Measurements from ENCODE around the gene AP1AR.
"Not testable (repeated sequence)": the region's sequence is repeated elsewhere in the genome, so short reads cannot be mapped to it uniquely, and the experiment has no call there.

Gene AP1AR

DNA sequence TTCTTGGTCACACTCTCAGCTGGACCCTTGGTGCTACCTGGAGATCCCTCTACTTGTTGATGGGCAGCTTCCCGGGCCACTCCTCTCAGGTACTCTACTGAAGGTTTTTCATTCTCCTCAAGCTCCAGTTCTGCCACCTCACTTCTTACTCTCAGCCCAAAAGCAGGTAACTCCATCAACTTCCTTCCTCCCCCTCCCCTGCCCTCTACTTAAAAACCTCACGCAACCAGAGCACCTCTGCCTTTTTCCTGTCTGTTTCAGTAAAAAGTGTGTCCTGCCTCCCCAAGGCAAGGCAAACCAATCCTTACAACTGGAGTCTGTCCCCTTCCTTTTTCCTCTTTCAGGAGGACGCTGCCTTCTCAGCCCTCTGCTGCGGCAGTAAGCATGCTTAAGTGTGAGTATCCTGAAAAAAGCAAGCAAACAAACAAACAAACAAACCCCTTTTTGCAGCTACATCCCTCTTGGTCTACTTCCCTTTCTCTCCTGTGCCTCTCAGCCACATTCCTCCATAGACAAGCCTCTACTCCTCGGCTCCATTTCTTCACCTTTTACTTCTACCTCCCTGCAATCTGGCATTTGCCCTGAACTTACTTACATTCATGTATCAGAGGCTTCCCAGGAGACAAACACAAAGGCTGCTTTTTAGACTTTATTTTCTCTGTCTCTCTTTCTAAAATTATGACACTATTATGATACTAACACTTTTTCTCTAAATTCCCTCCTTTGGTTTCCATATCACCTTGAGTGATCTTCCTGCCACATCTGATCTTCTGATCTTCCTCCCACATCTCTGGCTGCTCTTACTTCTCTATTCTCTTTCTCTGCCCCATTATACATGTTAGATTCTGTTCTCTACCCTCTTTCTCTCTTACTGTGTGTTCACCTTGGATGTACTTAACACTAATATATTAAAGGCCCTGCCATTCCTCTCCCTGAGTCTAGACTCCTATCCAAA lies 71.0 kb downstream of the AP1AR start:
- no peaks in the 10 kb centered on the region for H3K4me1 ChIP-seq (ENCODE audit: control insufficient read depth in 1 of 2, insufficient read depth in 2 of 2, low read length in 2 of 2)
- no peaks in the 10 kb centered on the region for H3K27me3 ChIP-seq (ENCODE audit: insufficient read depth, low read length)
- H2BK120ac ChIP-seq (ENCODE audit: insufficient read depth, low read length, poor library complexity) = no peak overlapping the region
- H4K91ac ChIP-seq (ENCODE audit: low read depth, low read length) = no peak overlapping the region
- no peaks in the 10 kb centered on the region for H3K79me1 ChIP-seq (ENCODE audit: low read length)
- no peak overlapping the region for H3K4me2 ChIP-seq (ENCODE audit: low read length)
- no peak overlapping the region for H3K23ac ChIP-seq (ENCODE audit: low read length)
- H2BK5ac ChIP-seq (ENCODE audit: low read depth, low read length, poor library complexity) = no peak overlapping the region
- no peak overlapping the region for H3K9ac ChIP-seq (ENCODE audit: low read length)
- H4K8ac ChIP-seq (ENCODE audit: low read depth, low read length) = no peak overlapping the region
- H3K79me2 ChIP-seq (ENCODE audit: control insufficient read depth, insufficient read depth, low read length, poor library complexity) = no peaks in the 10 kb centered on the region
- no CpG with 5 or more reads among the region's 5 CpGs for WGBS (ENCODE audit: extremely low coverage, insufficient coverage, insufficient read length)
- no peak overlapping the region for H4K12ac ChIP-seq (ENCODE audit: low read depth, low read length)
- no peak overlapping the region for H3K4me3 ChIP-seq (ENCODE audit: low read depth, low read length)
- no peak overlapping the region for H2AK5ac ChIP-seq (ENCODE audit: low read length)
- no peaks in the 10 kb centered on the region for H3K36me3 ChIP-seq (ENCODE audit: control insufficient read depth in 1 of 2, insufficient read depth in 2 of 2, low read length in 2 of 2)
- H3K14ac ChIP-seq (ENCODE audit: low read length) = no peak overlapping the region
- H3K4ac ChIP-seq (ENCODE audit: low read depth, low read length) = no peak overlapping the region
- no peak overlapping the region for H3K27ac ChIP-seq (ENCODE audit: low read depth, low read length)
- no peak overlapping the region for H2BK12ac ChIP-seq (ENCODE audit: low read length)
- no peak for DNase-seq
- H2AFZ ChIP-seq (ENCODE audit: insufficient read depth, low read length, poor library complexity) = no peak overlapping the region
- no peak overlapping the region for H3K18ac ChIP-seq (ENCODE audit: low read length)
- no peaks in the 10 kb centered on the region for H3K9me3 ChIP-seq (ENCODE audit: insufficient read depth, low read depth, low read length)

DNA sequence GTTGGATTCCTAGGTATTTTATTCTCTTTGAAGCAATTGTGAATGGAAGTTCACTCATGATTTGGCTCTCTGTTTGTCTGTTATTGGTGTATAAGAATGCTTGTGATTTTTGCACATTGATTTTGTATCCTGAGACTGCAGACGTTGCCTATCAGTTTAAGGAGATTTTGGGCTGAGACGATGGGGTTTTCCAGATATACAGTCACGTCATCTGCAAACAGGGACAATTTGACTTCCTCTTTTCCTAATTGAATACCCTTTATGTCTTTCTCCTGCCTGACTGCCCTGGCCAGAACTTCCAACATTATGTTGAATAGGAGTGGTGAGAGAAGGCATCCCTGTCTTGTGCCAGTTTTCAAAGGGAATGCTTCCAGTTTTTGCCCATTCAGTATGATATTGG lies 73.9 kb downstream of the AP1AR start:
- not testable (repeated sequence) for H3K4me1 ChIP-seq (ENCODE audit: control insufficient read depth in 1 of 2, insufficient read depth in 2 of 2, low read length in 2 of 2); H3K79me2 ChIP-seq (ENCODE audit: control insufficient read depth, insufficient read depth, low read length, poor library complexity); H3K4ac ChIP-seq (ENCODE audit: low read depth, low read length); H3K4me2 ChIP-seq (ENCODE audit: low read length); H3K4me3 ChIP-seq (ENCODE audit: low read depth, low read length); H2BK120ac ChIP-seq (ENCODE audit: insufficient read depth, low read length, poor library complexity); H3K27ac ChIP-seq (ENCODE audit: low read depth, low read length); H3K18ac ChIP-seq (ENCODE audit: low read length); H2BK5ac ChIP-seq (ENCODE audit: low read depth, low read length, poor library complexity); H3K23ac ChIP-seq (ENCODE audit: low read length); H2AK5ac ChIP-seq (ENCODE audit: low read length); H2AFZ ChIP-seq (ENCODE audit: insufficient read depth, low read length, poor library complexity); H4K8ac ChIP-seq (ENCODE audit: low read depth, low read length); H3K27me3 ChIP-seq (ENCODE audit: insufficient read depth, low read length); H3K9ac ChIP-seq (ENCODE audit: low read length); H3K36me3 ChIP-seq (ENCODE audit: control insufficient read depth in 1 of 2, insufficient read depth in 2 of 2, low read length in 2 of 2); H3K79me1 ChIP-seq (ENCODE audit: low read length); H3K9me3 ChIP-seq (ENCODE audit: insufficient read depth, low read depth, low read length); H4K12ac ChIP-seq (ENCODE audit: low read depth, low read length); H4K91ac ChIP-seq (ENCODE audit: low read depth, low read length); H3K14ac ChIP-seq (ENCODE audit: low read length); DNase-seq; H2BK12ac ChIP-seq (ENCODE audit: low read length)
- no CpG with 5 or more reads among the region's 3 CpGs for WGBS (ENCODE audit: extremely low coverage, insufficient coverage, insufficient read length)

DNA sequence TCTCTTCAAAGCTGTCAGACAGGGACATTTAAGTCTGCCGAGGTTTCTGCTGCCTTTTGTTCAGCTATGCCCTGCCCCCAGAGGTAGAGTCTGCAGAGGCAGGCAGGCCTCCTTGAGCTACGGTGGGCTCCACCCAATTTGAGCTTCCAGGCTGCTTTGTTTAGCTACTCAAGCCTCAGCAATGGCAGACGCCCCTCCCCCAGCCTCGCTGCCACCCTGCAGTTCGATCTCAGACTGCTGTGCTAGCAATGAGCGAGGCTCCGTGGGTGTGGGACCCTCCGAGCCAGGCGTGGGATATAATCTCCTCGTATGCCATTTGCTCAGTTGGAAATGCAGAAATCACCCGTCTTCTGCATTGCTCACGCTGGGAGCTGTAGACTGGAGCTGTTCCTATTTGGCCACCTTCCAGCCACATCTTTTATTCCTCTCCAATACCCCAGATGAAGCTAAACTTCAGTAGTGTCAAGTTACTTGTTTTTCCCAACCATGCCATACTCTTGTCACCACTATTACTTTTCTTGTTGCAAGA lies 77.7 kb downstream of the AP1AR start:
- not testable (repeated sequence) for H2BK5ac ChIP-seq (ENCODE audit: low read depth, low read length, poor library complexity); H3K14ac ChIP-seq (ENCODE audit: low read length); DNase-seq; H3K9me3 ChIP-seq (ENCODE audit: insufficient read depth, low read depth, low read length); H3K27ac ChIP-seq (ENCODE audit: low read depth, low read length); H3K4me2 ChIP-seq (ENCODE audit: low read length); H3K79me1 ChIP-seq (ENCODE audit: low read length); H3K4me3 ChIP-seq (ENCODE audit: low read depth, low read length); H3K27me3 ChIP-seq (ENCODE audit: insufficient read depth, low read length); H3K18ac ChIP-seq (ENCODE audit: low read length); H4K91ac ChIP-seq (ENCODE audit: low read depth, low read length); H2AK5ac ChIP-seq (ENCODE audit: low read length); H2BK12ac ChIP-seq (ENCODE audit: low read length); H3K23ac ChIP-seq (ENCODE audit: low read length); H3K4ac ChIP-seq (ENCODE audit: low read depth, low read length); H2AFZ ChIP-seq (ENCODE audit: insufficient read depth, low read length, poor library complexity); H4K12ac ChIP-seq (ENCODE audit: low read depth, low read length); H2BK120ac ChIP-seq (ENCODE audit: insufficient read depth, low read length, poor library complexity); H4K8ac ChIP-seq (ENCODE audit: low read depth, low read length); H3K79me2 ChIP-seq (ENCODE audit: control insufficient read depth, insufficient read depth, low read length, poor library complexity); H3K4me1 ChIP-seq (ENCODE audit: control insufficient read depth in 1 of 2, insufficient read depth in 2 of 2, low read length in 2 of 2); H3K9ac ChIP-seq (ENCODE audit: low read length); H3K36me3 ChIP-seq (ENCODE audit: control insufficient read depth in 1 of 2, insufficient read depth in 2 of 2, low read length in 2 of 2)
- WGBS (ENCODE audit: extremely low coverage, insufficient coverage, insufficient read length) = no CpG with 5 or more reads among the region's 12 CpGs

DNA sequence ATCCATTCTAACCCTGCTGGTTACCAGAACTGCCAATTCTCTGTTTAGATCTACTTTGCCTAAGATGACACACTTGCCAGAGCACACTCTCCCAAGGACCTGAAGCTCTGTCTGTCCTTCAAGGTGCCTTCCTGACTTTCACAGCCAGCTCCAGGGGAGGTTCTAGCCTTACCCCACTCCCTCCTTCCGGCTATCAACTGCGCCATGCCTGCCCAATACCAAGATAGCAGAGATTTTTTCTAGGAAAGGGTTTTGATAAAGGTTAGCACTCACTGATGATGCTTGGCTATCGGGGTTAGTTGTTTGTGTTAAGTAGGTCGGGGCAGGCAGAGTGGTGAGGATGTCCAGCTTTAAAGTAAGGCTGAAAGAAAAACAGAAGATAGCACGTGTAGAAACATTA lies 79.9 kb downstream of the AP1AR start:
- H2BK5ac ChIP-seq (ENCODE audit: low read depth, low read length, poor library complexity) = no peak overlapping the region
- no peak overlapping the region for H3K4me3 ChIP-seq (ENCODE audit: low read depth, low read length)
- no peak overlapping the region for H4K91ac ChIP-seq (ENCODE audit: low read depth, low read length)
- H3K4ac ChIP-seq (ENCODE audit: low read depth, low read length) = no peak overlapping the region
- H2BK12ac ChIP-seq (ENCODE audit: low read length) = no peak overlapping the region
- no peak overlapping the region for H3K23ac ChIP-seq (ENCODE audit: low read length)
- no peak overlapping the region for H3K27ac ChIP-seq (ENCODE audit: low read depth, low read length)
- H3K79me2 ChIP-seq (ENCODE audit: control insufficient read depth, insufficient read depth, low read length, poor library complexity) = no peaks in the 10 kb centered on the region
- H4K12ac ChIP-seq (ENCODE audit: low read depth, low read length) = no peak overlapping the region
- no peaks in the 10 kb centered on the region for H3K27me3 ChIP-seq (ENCODE audit: insufficient read depth, low read length)
- H2AK5ac ChIP-seq (ENCODE audit: low read length) = no peak overlapping the region
- no peaks in the 10 kb centered on the region for H3K79me1 ChIP-seq (ENCODE audit: low read length)
- no peak overlapping the region for H3K4me2 ChIP-seq (ENCODE audit: low read length)
- no peak overlapping the region for H3K14ac ChIP-seq (ENCODE audit: low read length)
- no peak for DNase-seq
- no peak overlapping the region for H3K18ac ChIP-seq (ENCODE audit: low read length)
- no CpG with 5 or more reads among the region's 5 CpGs for WGBS (ENCODE audit: extremely low coverage, insufficient coverage, insufficient read length)
- H2BK120ac ChIP-seq (ENCODE audit: insufficient read depth, low read length, poor library complexity) = no peak overlapping the region
- H3K4me1 ChIP-seq (ENCODE audit: control insufficient read depth in 1 of 2, insufficient read depth in 2 of 2, low read length in 2 of 2) = no peaks in the 10 kb centered on the region
- H4K8ac ChIP-seq (ENCODE audit: low read depth, low read length) = no peak overlapping the region
- H3K9ac ChIP-seq (ENCODE audit: low read length) = no peak overlapping the region
- H2AFZ ChIP-seq (ENCODE audit: insufficient read depth, low read length, poor library complexity) = no peak overlapping the region
- no peaks in the 10 kb centered on the region for H3K9me3 ChIP-seq (ENCODE audit: insufficient read depth, low read depth, low read length)
- no peaks in the 10 kb centered on the region for H3K36me3 ChIP-seq (ENCODE audit: control insufficient read depth in 1 of 2, insufficient read depth in 2 of 2, low read length in 2 of 2)
